Left colon (tissue), 2 donors: Measurements from ENCODE around the gene TMEM61. TPM values are rescaled to one million over a fixed set of nuclear protein-coding genes. Genes with fewer than 3 reads are reported as not detected.

Experiments used
- ATAC-seq: fragments of 200-7000 bp; cut with Tn5 transposase; one replicate; pipeline ENCODE4 v1.9.1; 2020; ENCODE audit warnings: mild to moderate bottlenecking, moderate library complexity
- DNase-seq, 2 donors: peaks; one replicate each; pipeline ENCODE4 v3.0.0-alpha.2; 2020
- intact Hi-C, 2 donors: fragments of 100-400 bp; cut with DNase I in 1 of 2; cut with micrococcal nuclease in 1 of 2; formaldehyde crosslinking; loops; one replicate each; pipeline versions ENCODE4 v1.11.2 to v1.14.0; 2022; cut with DNase I, micrococcal nuclease
- total RNA-seq, 2 donors: library from RNA; stranded (reverse); fragmentation: NEBNext Ultra II Directional; extraction: Animal tissue kit (Norgen Biotek cat#: 25700); gene quantifications; one replicate each; pipeline ENCODE4 v1.2.1, GENCODE V29; 2021
- donor health status: DM: no; HTN: no; CAD: no.
- donor health status: DM: yes; HTN: yes; CAD: no.

The TMEM61 gene
- total RNA-seq, 2 donors from 2014 or later = 12.2 to 19.8 TPM

GRCh38 chr1:54995835-54996234 lies 15.4 kb downstream of the TMEM61 start:
- no peak for DNase-seq
- intact Hi-C loops = loop anchor here (2.0 to 5.0 kb wide), 2 partner anchors 45 to 49 kb away; no protein-coding TSS in a partner anchor
- ATAC-seq = no peak

DNA sequence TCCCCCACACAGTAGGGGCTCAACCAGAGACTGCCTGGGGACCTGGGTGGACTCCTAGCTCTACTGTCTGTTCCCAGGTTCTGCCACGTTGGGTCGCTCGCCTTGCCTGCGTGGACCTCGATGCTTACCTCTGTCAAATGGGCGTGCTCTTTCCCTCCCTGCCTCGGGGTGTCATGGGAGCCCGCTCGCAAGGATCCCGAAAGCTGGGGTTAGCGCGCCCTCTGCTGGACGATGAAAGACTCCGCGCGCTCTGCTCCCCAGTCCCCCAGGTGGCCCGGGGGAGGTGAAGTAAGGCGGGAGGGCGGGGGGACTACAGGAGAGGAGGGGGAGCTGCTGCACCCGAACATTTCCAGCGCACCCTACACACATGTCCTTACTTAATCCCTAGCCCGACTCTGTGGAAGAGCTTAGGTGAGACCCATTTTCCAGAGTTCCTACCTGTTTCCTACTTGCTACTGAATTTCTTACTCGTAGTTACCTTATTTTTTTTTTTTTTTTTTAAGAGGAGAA lies 16.0 kb downstream of the TMEM61 start:
- intact Hi-C loops = loop anchor here (2.0 to 5.0 kb wide), 2 partner anchors 46 to 49 kb away; no protein-coding TSS in a partner anchor
- peak; percentile 63 to 78 for DNase-seq
- peak; percentile 88 for ATAC-seq

GRCh38 chr1:54996869-54997710 lies 16.7 kb downstream of the TMEM61 start:
- DNase-seq (no peak), ATAC-seq (peak; percentile 52)
- intact Hi-C loops = loop anchor here (2.0 to 5.0 kb wide), 2 partner anchors 46 to 50 kb away; no protein-coding TSS in a partner anchor

DNA sequence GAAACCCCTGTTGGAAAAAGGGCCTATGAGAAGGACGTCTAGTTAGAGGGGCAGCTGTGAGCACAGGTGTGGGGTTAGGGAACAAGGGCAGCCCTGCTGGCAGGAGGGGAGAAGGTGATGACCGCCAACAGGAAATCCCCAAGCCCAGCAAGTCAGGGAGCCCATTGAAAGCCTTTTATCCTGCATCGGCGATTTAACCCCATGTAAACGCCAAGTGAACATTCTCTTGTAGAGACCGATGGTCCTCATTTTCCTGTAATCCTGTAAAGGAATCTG lies 17.2 kb downstream of the TMEM61 start:
- intact Hi-C loops = loop anchor here (2.0 to 5.0 kb wide), 2 partner anchors 47 to 50 kb away; no protein-coding TSS in a partner anchor
- DNase-seq = no peak
- no peak for ATAC-seq

DNA sequence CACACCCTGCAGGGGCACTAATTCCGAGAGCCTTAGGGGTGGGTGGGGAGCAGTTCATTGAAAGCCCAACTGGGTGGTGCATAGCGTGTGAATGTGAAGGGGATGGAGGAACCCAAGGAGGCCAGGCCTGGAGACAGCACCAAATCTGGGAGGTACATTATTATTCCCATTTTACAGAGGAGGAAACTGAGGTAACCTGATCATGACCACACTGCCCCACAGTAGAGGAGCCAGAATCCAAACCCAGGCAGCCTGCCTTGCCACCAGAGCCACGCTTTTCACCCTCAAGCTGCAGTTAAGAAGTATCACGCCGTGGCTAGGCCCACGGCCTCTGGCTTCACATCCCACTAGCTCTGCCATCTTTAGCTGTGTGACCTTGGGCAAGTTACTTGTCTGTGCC lies 17.7 kb downstream of the TMEM61 start:
- intact Hi-C loops = loop anchor here in 1 of 2 donors (5.0 kb wide), 1 partner anchor 51 kb away; no protein-coding TSS in a partner anchor

GRCh38 chr1:54998677-54999076 lies 18.2 kb downstream of the TMEM61 start, which contains the start of gene BSND:
Gene BSND, plus strand, starts transcription at chr1:54998933. Its CDS starts 254 bp downstream, at chr1:54999187.
- intact Hi-C loops = loop anchor here in 1 of 2 donors (5.0 kb wide), 1 partner anchor 51 kb away; no protein-coding TSS in a partner anchor

More for the DNA sequence above, 17.7 kb downstream of the TMEM61 start:
- ATAC-seq (no peak), DNase-seq (no peak)

DNA sequence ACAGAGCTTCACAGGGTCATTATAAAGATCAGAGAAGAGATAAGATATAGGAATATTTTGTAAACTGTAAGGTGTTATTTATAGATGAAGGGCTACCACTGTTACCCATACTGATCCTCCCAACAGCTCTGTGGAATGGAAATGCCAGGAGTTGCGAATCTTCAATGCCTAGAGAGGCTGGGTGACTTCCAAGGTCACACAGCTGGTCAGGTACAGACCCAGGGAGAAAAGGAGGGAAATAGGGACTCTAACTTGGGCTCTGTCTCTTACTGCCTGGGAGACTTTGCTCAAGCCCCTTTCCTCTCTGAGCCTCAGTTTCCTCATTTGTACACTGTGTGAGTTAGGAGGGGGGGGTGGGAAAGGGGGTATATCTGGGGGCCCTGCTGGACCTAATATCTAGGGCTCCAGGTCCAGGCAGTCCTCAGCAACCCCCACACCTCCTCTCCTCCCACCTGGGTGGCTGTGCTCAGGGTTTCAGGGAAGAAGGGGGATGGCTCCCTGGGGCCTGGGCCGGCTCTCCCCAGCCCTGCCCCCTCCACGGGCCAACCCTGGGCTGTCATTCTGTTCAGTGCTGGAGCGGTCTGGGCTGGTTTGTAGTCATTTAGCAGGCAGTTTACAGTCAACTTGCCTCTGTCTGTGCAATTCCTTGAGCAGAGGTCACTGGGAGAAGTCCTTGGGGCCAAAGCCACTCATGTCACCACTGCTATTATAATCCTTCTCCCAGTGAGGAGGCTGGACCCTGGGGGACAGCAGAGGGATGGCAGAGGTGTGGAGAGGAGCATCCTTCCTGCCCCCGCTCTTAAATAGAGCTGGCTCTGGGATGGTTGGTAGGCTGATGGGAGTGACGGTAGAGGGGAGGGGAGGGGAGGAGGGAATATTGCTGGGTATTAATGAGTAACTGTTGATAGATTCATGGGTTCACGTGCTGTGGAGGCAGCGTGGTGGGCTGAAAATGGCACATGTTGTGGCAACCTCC lies 20.0 kb downstream of the TMEM61 start:
- no peak for DNase-seq
- intact Hi-C loops = no loop called here
- no peak for ATAC-seq

More at GRCh38 chr1:54998677-54999076, 18.2 kb downstream of the TMEM61 start, which contains the start of gene BSND:
- no peak for ATAC-seq
- no peak for DNase-seq

GRCh38 chr1:55001311-55001710 lies 20.9 kb downstream of the TMEM61 start:
- intact Hi-C loops = no loop called here
- no peak for DNase-seq
- no peak for ATAC-seq

- intact Hi-C loops = no loop called here
- no peak for DNase-seq
- ATAC-seq = no peak
These were observed 22.3 kb downstream of the TMEM61 start for GRCh38 chr1:55002686-55003085.

DNA sequence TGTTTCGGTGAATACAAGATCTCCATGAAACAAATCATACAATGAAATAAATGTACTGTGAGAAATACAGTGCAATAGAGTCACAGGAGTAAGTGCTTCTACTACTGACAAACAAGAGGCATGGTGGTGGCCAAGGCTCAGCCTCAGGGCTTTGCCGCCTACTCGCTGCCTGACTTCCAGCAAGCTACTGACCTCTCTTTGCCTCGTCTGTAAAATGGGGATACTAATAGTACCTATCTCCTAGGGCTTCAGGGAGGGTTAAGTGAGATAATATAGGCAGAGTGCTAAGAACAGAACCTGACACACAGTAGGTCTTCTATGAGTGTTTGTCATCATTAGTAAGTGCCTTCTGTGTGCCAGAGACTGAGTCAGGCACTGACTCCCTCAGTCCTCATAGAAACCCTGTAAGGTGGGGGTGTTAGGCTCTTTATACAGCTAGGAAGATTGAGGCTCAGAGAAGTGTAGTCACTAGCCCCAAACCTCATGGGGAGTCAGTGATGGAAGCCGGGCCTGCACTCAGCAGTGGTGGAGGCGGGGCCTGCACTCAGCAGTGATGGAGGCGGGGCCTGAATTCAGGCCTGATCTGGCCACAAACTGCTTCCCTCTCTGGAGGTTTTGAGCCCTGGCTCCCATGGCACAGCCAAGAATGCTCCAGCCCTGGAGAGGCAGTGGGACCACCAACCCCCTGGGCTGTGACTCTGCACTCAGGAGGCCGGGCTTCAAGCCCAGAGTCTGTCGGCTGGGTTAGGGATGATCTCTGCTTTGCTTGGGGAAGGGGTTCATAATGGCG lies 25.1 kb downstream of the TMEM61 start:
- intact Hi-C loops = no loop called here
- ATAC-seq = no peak
- no peak for DNase-seq

- intact Hi-C loops = no loop called here
- ATAC-seq = no peak
- no peak for DNase-seq
These were observed 26.5 kb downstream of the TMEM61 start for GRCh38 chr1:55006931-55007330.

GRCh38 chr1:55007625-55008024 lies 27.2 kb downstream of the TMEM61 start:
- no peak for DNase-seq

GRCh38 chr1:55010194-55010886 lies 29.9 kb downstream of the TMEM61 start:
- intact Hi-C loops = no loop called here
- no peak for ATAC-seq
- DNase-seq = no peak

More at GRCh38 chr1:55007625-55008024, 27.2 kb downstream of the TMEM61 start:
- intact Hi-C loops = no loop called here
- no peak for ATAC-seq

- no peak for ATAC-seq
- intact Hi-C loops = no loop called here
- DNase-seq = no peak
These were observed 30.4 kb downstream of the TMEM61 start for GRCh38 chr1:55010887-55011217.

- intact Hi-C loops = no loop called here
- DNase-seq (no peak), ATAC-seq (no peak)
These were observed 32.2 kb downstream of the TMEM61 start for GRCh38 chr1:55012661-55013060.

DNA sequence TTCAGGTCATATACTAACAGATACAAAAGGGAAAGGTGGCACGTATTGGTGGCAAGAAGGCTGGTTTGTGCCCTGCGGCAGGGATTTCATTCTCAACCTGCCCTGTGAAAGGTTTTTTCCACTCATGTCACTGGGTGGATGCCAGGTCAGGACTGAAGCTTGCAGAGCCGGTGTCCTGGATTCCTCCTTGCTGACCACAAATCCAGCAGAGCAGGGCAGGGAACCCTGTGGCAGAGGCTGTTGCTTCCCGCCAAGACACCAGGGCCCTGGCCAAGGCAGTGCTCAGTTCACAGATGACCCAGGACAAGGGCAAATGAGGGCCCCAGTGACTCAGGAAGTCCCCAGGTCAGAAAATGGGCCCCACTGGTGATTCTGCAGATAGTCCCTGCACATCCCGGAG lies 34.7 kb downstream of the TMEM61 start:
- intact Hi-C loops = no loop called here
- ATAC-seq = no peak

GRCh38 chr1:55015731-55016620 lies 35.5 kb downstream of the TMEM61 start:
- DNase-seq = no peak
- intact Hi-C loops = no loop called here
- ATAC-seq = no peak

More for the DNA sequence above, 34.7 kb downstream of the TMEM61 start:
- no peak for DNase-seq
